HG03159 (cell line): ENCODE results near the gene BOLL.
"Not testable (repeated sequence)": the region's sequence is repeated elsewhere in the genome, so short reads cannot be mapped to it uniquely, and the experiment has no call there.

Experiments
- ATAC-seq: cut with Tn5 transposase; IDR thresholded peaks from one replicate; pipeline ENCODE4 v1.9.1; 2021; ENCODE audit warnings: mild to moderate bottlenecking, moderate library complexity; ENCODE audit not compliant: unreplicated experiment

The BOLL gene, protein sequence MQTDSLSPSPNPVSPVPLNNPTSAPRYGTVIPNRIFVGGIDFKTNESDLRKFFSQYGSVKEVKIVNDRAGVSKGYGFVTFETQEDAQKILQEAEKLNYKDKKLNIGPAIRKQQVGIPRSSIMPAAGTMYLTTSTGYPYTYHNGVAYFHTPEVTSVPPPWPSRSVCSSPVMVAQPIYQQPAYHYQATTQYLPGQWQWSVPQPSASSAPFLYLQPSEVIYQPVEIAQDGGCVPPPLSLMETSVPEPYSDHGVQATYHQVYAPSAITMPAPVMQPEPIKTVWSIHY

DNA sequence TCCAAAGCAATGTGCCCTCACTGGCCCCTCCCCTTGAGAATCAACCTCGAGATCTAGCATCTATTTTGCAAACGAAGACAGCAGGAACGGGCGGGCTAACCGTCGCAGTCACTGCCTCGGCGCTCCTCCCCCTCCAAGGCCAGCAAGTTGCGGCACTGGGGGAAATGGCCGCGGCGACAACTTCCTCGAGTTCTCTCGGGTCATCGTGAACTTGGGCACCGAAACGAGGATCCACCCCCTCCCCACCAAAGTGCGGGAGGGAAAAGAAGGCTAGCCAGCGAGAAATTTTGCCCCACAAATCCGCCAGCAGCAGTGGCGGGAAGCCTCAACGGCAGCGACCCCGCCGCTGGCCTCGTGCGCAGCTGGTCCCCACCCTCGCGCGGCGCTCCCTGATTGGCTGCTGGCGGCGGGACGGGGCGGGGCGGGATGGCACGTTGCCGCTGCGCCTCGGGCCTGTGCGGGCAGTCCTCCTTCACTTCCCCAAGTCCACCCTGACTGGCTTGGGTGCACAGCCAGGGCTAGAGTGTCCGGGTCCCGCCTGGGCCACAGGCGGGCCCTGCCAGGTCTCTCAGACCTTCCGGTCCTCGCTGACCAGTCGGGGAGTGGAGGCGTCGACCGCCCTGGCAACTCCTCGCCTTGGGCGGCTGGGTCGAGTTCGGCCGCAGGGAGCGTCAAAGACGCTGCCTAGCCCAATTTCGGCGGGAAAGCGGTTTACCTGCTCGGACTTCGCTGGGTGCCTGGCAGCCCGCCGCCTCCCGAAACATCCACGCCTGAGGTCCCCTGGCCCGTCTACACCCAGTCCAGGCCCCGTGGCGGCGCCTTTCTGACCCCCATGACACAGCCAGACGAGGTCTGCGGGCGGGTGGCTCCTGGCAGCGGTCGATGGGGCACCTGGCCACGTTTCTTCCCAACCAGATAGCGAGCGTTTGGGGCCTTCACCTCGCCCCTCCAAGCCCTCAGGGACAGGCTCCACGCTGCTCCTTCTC is at the start of gene BOLL:
BOLL (minus strand) TSS at position 364 of the 986 bp plus-strand sequence. CDS start 3,469 bp downstream, outside the sequence.
- ATAC-seq: no peak

DNA sequence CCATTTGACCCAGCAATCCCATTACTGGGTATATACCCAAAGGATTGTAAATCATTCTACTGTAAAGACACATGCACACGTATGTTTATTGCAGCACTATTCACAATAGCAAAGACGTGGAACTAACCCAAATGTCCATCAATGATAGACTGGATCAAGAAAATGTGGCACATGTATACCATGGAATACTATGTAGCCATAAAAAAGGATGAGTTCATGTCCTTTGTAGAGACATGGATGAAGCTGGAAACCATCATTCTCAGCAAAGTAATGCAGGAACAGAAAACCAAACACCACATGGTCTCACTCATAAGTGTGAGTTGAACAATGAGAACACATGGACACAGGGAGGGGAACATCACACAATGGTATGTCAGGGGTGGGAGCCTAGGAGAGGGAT is 49.7 kb upstream of the BOLL start:
- ATAC-seq: not testable (repeated sequence)

DNA sequence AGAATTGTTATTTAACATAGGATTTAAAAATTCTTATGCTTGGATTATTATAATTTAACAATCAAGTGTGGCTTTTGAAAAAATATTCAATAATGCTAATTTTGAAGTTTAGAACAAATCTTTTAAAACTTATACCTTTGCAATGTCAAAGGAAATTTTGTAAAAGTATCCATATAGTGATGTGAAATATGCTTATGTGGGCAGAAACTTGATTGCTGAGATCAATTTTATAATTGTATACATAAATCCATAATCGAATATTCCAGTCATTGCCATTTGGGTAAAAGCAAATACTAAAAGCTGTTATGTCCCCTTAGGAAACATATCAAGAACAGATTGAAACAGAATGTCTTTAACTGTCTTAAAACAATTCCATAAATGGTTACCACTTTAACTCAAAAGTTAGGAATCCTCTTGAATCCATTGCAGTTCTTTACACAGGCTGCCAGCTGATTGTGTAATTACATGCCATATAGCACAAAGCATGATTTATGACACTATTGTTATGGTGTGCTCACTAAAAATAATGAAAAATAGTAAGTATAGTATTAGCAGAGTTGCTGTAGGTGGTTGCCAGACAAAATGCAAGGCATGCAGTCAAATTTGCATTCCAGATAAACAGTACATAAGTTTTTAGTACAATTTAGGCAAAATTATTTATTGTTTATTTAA is 43.5 kb upstream of the BOLL start:
- ATAC-seq: no peak

DNA sequence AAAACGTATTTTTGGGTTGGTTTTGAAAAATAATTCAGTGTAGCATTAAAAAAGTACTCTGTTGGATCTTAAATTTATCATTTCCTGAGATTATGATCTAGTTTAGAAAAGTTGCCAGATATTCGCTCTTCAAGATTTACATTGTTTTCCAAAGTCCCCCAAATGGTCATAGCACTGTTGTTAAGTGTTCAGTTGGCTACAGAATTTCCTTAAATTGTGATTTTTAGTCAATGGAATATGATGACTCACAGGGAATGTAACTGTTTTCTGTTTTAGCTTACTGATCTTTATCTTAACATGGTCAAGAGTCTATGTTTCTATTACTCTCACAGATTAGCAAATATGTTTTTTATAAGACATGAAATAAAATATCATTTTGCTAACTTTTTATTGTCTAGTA is 42.5 kb upstream of the BOLL start:
- ATAC-seq: no peak

DNA sequence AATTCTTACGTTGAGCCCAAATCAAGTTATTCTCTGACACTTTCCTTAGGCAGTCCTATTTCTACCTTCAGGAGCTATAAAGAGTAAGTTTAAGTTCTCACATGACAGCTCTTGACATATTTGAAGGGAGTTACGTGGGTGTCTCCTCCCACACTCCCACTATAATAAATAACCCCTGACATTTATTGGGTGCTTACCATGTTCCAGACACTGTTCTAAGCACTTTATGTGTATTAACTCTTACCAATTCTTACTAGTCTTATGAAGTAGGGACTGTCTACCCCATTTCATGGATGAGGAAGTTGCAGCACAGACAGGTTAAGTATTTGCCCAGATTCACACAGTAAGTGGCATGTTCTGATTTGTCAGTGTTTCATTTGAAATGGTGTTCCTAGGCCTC is 37.2 kb upstream of the BOLL start:
- ATAC-seq: no peak

DNA sequence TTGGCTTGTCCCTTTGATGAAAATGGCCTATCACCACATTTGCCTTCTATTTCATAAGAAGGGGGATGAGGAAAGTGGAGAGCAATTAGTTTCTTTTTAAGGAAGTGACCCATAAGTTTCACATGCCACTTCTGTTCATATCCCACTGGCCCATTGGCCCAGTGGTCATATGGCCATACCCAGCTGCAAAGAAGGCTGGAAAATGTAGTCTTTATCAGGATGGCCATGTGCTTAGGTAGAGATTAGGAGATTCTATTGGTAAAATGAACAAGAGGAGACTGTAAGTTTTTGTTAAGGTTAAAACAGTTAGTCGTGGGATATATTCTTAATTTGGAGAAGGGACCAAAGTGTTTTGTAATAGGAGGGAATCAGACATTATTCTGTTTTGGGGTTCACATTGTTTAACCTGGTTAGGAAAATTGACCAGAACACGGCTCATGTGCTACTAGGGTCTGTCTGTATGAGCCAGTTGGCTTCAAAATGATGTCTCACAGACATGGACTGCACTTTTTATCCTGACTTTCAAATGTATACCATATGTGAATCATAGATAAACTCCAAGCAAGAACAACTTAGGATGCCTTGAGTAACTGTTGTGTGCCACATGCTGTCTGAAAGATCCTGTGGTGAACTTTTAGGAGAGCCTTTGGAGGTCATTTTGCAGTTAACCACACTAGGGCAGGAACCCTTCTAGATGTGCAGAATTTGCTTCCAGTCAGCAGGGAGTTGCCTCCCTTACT is 36.6 kb upstream of the BOLL start:
- no peak for ATAC-seq

DNA sequence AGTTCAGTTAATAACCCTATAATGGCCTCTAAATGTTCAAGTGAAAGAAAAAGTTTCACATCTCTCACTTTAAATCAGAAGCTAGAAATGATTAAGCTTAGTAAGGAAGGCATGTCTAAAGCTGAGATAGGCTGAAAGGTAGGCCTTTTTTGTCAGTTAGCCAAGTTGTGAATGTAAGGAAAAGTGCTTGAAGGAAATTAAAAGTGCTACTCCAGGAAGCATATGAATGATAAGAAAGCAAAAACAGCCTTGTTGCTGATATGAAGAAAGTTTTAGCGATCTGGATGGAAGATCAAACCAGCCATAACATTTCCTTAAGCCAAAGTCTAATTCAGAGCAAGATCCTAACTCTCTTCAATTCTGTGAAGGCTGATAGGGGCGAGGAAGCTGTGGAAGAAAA is 29.4 kb upstream of the BOLL start:
- ATAC-seq: no peak

DNA sequence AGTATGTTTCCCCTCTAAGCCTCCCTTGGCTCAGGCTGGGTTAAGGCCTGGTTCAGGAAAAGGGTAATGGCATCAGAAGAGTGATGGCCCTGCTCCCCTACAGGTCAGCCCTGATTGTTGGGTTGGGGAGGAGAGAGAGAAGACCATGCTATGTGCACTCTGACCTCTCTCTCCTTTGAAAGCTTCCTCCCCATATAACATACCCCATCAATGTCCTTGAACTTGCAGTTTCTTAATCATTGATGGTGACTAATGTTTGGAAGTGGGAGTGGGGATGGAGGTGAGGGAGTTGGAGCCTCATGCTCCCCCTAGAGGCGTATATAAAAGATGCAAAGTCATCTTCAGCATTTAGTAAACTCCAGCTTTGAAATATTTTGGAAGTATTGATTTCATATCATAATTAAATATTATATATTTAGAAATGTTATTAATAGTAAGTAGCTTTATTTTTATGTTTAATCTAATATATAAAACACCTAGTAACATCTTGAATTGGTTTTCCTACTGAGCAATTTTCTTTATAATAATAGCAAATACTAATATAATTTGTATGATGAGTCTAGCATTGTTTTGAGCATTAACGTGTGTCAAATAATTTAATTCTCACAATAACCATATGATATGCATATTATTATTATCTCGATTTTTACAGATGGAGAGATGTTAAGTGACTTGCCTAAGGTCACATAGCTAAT is 28.1 kb upstream of the BOLL start:
- no peak for ATAC-seq

DNA sequence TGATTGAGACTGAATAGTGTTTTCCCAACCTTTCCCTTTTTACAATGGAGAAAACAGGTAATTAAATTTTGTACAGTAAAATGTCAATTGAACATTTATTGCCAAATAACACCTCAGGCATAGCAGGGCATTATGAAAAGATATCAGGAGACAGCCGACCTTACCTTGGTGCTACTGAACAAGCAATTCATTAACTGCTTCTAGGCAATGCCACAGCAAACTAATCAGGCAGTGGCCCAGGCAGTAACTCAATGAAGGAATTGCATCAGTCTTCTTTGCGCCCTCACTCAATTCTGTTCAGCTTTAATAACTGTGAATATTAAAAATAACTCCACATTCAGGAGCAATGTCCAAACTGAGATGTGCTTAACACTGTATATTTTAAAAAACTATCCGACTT is 25.4 kb upstream of the BOLL start:
- no peak for ATAC-seq

DNA sequence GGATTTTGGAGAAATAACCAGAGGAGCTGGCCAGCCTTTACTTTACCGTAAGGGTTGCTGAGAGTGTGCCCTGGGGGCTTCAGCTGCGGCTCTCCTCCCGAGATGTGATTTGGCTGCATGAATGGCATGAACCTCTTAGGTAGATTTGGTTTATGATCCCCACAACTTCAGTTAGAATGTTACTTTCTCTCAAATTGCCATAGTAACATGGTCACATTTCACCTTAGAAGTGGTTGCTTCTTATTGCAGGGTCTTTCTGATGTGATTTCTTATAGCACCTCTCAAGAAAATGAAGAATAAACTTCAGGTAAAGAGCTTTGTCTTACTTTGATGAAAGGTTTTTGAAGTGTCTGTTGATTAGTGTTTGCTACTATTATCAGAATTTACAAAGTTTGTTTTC is 24.9 kb upstream of the BOLL start:
- no peak for ATAC-seq

DNA sequence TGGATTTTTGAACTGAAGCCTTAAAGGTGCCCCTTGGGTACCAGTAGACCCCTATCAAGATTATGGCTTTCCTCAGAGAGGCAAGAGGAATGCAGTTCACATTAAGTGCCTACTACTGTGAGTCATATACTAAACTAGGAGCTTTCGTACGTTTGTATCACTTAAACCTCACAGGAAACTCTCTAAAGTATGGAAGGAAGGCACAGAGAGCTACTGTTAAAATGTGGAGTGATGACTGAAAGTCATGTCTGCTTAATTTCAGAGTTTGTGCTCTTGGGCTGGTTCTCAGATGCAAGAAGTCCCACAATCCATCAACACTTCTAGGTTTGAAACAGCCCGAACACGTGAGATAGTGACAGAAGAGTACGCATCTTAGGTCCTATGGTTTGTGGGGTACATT is 23.9 kb upstream of the BOLL start:
- ATAC-seq: no peak

DNA sequence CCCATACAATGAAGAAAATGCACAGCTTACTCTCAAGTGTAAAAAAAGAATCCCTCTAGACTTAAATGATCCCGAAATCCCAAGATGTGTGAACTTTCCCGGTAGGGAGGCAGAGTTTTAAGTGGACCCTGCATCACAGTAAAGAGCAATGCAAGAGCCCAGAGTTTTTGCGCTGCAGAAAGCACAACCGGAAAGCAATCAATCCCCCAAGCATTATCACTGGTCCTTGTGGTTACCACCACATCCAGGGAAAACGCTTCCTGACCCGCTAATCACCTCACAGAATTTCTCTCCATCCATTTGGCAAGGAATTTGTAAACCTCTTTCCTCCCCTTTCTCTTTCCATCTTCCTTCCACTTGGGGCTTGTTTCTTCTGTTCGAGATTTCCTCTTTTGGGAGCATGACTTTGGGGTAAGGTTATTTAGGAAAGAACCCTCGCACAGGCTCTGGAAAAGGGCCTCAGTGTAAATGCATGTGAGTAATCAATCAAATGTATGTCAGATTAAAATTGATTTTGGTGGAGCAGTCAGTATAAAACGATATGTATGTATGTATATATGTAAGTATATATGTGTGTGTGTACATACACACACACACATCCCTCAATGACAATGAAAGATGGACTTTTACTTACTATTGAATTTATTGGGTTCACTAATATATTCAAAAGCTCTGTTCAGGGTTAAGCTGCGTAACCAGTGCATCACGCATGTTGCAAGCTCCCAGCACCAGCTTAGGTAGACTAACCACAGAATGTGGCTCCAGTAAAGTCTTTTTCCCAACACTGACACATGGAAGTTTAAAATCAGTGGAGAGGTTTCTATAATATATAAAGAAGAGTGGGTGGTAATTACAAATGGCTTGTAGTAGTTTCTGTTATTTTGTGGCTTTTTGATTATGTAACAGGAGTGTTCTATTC is 20.9 kb upstream of the BOLL start:
- ATAC-seq: no peak

DNA sequence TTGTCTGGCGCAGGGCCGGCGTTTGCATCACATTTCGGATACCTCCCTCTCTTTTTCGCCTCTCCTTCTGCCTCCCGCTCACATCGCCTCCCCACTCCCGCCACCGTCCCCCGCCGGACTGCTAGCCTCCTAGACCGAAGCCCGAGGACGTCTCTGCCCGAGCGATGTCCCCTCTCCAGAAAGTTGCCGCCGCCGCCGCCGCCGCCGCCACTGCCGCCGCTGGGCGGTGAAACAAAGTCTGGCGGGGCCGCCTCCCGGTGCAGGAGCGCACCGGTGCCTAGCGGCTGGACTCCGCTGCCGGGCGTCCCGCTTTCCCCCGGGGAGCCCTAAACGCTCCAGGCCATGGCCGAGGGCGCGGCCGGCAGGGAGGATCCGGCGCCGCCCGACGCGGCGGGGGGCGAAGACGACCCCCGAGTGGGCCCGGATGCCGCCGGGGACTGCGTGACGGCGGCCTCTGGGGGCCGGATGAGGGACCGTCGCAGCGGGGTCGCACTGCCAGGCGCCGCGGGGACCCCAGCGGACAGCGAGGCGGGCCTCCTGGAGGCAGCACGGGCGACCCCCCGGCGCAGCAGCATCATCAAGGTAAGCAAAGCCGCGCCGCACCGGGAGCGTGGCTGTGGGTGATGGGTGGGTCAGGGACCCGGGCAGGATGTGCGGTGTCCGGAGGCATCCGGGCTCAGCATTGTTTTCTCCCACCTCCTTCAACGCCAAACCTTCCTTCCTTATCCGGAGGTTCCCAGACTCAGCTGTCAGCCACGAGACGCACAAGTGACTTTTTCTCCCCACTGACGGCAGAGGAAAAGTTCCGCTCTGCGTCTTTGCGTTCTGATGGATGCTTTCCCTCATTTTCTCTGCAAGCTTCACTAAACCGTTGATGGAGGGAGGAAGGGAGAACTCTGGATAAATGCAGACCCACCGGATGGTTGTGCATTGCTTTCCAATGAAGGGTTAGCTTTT is 19.9 kb upstream of the BOLL start:
- peak; percentile 39 for ATAC-seq

DNA sequence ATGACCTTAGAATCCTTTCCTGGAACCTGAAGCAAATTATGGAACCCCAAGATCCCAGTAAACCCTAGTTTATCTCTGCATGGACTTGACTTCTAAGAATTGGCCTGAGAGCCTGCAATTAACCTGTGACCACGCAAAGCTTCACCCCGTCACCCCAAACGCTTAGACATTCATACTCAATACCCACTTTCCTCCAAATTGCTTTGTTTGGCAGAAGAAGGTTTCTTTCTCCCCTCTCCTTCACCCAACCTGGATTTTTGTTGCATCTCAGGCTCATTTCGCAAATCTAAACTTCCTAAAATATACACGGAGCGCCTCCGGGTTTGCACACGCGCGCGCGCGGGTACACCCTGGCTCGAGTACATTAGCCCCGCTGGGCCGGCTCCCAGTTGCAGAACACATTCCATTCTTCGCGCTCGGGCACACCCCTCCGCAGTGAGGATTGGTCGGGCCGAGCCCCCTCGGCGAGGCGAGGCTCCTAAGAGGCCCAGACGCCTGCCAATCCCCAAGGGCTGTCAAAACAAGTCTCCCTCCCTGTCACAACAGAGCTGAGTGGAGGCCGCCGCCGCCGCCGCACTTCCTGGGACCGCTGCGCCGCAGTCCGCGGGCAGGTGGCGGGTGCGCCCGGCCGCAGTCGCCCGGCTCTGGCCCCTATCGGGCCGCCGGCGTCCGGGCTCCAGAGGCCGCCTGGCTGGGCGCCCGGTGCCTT is 19.1 kb upstream of the BOLL start, which contains the start of gene PLCL1:
PLCL1 (plus strand) TSS at position 545 of the 709 bp plus-strand sequence.
- peak; percentile 100 for ATAC-seq

DNA sequence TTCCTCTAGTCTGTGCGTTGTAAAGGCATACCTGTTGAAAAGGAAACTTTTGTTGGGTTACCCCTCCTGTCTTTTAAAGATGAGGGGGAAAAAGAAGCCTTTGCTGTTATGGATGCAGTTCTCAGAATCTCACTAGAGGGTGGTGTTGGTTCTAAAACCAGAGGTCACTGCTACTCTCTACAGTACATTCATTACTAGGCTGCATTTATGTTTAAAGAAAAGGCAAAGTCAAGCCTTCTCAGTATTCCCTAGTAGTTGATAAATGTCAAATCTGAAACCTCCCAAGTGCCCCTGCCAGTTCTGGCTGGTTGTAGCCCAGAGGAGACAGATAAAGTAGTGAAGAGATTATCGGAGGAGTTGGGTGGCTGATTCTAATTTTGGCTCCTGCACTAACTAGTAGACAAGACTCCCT is 17.9 kb upstream of the BOLL start:
- peak; percentile 38 for ATAC-seq

DNA sequence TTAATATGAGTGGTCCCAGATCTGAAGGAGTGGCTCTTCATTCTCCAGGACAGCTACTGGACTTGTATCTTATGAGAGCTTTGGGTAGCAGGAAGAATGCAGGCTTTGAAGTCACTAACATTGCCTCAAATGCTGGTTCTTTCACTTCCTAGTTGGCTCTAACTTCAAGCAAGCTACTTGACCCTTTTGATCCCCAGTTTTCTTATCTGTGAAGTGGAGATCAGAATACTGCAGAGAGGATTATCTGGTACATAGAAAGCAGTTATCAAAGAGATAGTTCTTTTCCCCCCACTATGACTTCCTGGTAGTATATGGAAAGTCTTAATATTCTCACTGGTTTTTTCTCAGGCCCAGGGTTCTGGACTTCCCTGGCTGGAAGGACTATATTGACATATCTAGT is 15.9 kb upstream of the BOLL start:
- no peak for ATAC-seq

DNA sequence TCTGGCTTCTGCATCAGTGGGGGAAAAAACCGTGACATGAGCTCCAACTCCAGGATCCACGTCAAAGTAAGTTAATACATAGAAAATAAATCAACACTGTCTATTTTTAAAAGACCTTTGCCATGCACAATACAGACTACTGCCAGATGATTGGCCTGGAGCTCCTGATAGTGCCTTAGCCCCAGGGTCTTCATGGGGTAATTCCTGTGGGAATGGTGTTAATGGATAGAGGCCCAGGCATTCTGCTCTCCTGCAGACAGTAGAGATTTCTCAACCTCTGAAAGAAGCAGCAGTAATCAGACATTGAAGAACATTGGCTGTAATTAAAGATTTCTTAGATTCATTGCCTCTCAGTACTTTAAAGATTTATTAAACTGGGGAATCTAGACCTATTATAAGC is 15.0 kb upstream of the BOLL start:
- no peak for ATAC-seq
